ENCODE measurements around the gene SIGLEC9. TPM values are rescaled to one million over a fixed set of nuclear protein-coding genes. Genes with fewer than 3 reads are reported as not detected.

SIGLEC9 gene
- total and polyA plus RNA-seq, 2 of the 8 experiments (the other 6 are each of a cell fraction or from before 2014, with no cell fraction given): not detected

GRCh38 chr19:51093101-51093500, 31.6 kb upstream of the SIGLEC9 start (continued):
- TF ChIP-seq JUND (IDR thresholded peaks at IDR 0.05; ENCODE audit: low read length): no peak

Data from H1 (cell line).